ENCODE results near the gene TRIM31.
A peak's percentile ranks its signal among the peaks of the same experiment; 100 is the strongest.
"Not testable (repeated sequence)": the region's sequence is repeated elsewhere in the genome, so short reads cannot be mapped to it uniquely, and the experiment has no call there.

Gene TRIM31

GRCh38 chr6:30149234-30149633, 36.3 kb upstream of the TRIM31 start:
- no peak for DNase-seq

GRCh38 chr6:30147096-30147495, 34.2 kb upstream of the TRIM31 start:
- no peak for DNase-seq

GRCh38 chr6:30145818-30146217, 32.9 kb upstream of the TRIM31 start:
- no peak for DNase-seq

GRCh38 chr6:30144811-30145210, 31.9 kb upstream of the TRIM31 start:
- DNase-seq = no peak

GRCh38 chr6:30143780-30144179, 30.9 kb upstream of the TRIM31 start:
- DNase-seq = no peak

- no peak for DNase-seq
These were observed 29.8 kb upstream of the TRIM31 start for GRCh38 chr6:30142665-30143064.

- not testable (repeated sequence) for DNase-seq
These were observed 27.4 kb upstream of the TRIM31 start for GRCh38 chr6:30140240-30140639.

GRCh38 chr6:30136570-30137286, 23.8 kb upstream of the TRIM31 start:
- DNase-seq = no peak

GRCh38 chr6:30135757-30136156, 22.9 kb upstream of the TRIM31 start, which contains the start of gene TRIM40:
Gene TRIM40 (plus strand): TSS chr6:30136140. CDS start chr6:30137037, 897 bp downstream.
- DNase-seq = no peak

GRCh38 chr6:30135147-30135546, 22.3 kb upstream of the TRIM31 start:
- no peak for DNase-seq

GRCh38 chr6:30131947-30132497, 19.1 kb upstream of the TRIM31 start:
- no peak for DNase-seq

GRCh38 chr6:30130887-30131862, 18.3 kb upstream of the TRIM31 start:
- DNase-seq = peak; percentile 87

GRCh38 chr6:30130179-30130679, 17.3 kb upstream of the TRIM31 start:
- DNase-seq = no peak

GRCh38 chr6:30129265-30130178, 16.6 kb upstream of the TRIM31 start:
- no peak for DNase-seq

GRCh38 chr6:30127238-30128093, 14.6 kb upstream of the TRIM31 start:
- DNase-seq = no peak

GRCh38 chr6:30122515-30122914, 9.6 kb upstream of the TRIM31 start:
- DNase-seq = no peak

- DNase-seq = no peak
These were observed 8.8 kb upstream of the TRIM31 start for GRCh38 chr6:30121446-30122366.

GRCh38 chr6:30118691-30119090, 5.8 kb upstream of the TRIM31 start:
- DNase-seq = not testable (repeated sequence)

GRCh38 chr6:30116724-30117123, 3.8 kb upstream of the TRIM31 start:
- DNase-seq = no peak

GRCh38 chr6:30113841-30114240, 951 bp upstream of the TRIM31 start:
- DNase-seq = no peak

Data from NCI-H1105 treated with DMSO at 0.1 percent for 48 hours (cell line).